ENCODE measurements around the gene TAC4.

TAC4 gene

GRCh38 chr17:49815761-49816281 lies 32.0 kb downstream of the TAC4 start:
- DNase-seq (ENCODE audit: low read depth in 1 of 2, low spot score in 1 of 2): no peak

DNA sequence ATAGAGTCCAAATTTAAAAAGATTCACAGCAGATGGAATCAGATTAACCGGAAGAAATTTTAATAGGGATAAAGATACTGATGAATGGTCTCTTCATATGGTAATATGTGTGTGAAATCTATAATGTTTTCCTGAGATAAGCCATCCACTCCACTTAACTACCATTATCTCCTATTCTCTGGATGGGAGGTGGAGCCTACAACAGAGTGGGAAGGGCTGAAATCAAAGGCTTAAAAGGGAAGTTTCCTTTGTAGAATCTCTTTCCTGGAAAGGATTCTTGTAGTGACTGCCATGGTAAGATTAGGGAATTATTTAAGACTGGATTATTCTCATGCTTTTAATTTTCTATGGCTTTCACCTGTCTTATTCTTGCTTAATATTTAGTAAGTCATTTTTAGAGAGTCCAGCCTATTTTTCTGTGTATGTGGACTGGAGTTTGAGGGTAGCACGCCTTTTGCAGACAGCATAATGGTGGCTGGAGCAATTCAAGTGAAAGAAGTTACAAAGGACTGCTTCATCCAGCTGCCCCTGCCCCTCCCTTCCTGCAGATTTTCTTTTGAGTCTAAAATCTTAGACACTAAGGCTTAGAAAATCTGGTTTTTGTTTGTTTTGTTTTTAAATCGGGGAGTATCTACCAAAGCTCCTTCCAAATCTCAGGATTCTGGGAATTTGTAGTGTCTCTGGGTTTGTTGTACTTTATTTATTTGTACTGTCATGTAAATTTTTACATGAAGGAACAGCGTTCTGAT lies 32.9 kb downstream of the TAC4 start:
- no peak for DNase-seq (ENCODE audit: low read depth in 1 of 2, low spot score in 1 of 2)

DNA sequence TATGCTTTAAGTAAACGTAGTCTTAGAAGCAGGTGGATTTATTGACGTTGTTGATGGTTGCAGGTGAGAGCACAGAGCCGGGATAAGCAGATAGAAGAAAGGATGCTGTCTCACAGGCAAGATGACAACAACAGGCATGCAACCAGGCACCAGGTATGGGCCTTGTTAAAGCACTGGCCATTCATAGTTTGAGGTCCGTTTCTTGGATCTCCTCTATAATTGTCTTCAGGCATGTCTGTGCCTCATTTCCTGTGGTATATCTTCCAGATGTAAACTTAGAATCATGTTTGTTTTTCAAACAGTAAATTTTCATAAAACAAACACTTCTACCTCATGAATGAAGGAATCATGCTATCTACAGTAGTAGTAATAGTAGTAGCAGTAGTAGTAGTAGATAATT lies 38.8 kb downstream of the TAC4 start:
- no peak for DNase-seq (ENCODE audit: low read depth in 1 of 2, low spot score in 1 of 2)

DNA sequence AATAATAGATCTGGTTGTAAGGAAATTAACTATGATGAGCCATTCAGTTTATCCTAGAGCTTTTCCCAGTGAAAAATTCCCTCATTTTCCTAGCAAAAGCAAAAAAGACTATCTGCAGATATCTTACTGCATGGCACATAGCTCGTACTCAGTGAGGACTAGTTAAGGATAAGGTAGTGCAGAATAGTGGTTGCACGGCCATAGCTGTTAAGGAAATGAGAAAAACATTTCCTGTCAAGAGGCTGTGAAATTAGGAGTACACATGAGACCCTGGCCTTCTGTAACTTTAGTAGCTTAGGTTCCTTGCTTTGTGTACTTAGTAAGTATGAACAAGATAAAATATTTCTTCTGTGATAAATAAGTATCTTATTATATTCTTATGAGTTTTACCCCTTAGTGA lies 49.1 kb downstream of the TAC4 start:
- no peak for DNase-seq (ENCODE audit: low read depth in 1 of 2, low spot score in 1 of 2)

DNA sequence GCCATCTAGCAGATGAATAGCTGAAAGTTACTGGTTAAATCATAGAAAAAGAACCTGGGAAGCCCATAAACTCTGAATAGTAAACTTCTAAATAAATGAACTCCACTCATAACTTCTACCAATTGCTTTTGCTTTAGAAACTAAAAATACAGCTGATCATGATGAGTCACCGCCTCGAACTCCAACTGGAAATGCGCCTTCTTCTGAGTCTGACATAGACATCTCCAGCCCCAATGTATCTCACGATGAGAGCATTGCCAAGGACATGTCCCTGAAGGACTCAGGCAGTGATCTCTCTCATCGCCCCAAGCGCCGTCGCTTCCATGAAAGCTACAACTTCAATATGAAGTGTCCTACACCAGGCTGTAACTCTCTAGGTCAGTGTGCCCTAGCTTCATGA lies 49.7 kb downstream of the TAC4 start:
- no peak for DNase-seq (ENCODE audit: low read depth in 1 of 2, low spot score in 1 of 2)

GRCh38 chr17:49795372-49795771 lies 52.5 kb downstream of the TAC4 start:
- DNase-seq (ENCODE audit: low read depth in 1 of 2, low spot score in 1 of 2): no peak

DNA sequence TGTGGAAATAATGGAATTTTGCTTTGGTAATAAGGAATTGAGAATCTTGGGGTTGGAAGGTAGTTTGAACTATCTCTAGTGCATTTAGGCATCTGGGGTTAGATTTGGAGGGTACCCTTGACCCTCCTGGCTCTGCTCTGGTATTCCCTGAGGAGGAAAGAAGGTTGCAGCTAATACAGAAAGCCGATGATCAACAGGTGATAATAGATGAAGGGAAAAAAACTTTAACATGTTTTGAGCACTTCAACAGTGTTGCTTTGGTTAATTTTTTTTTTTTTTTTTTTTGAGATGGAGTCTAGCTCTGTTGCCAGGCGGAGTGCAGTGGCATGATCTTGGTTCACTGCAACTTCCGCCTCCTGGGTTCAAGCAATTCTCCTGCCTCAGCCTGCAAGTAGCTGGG lies 54.6 kb downstream of the TAC4 start:
- DNase-seq (ENCODE audit: low read depth in 1 of 2, low spot score in 1 of 2): no peak

DNA sequence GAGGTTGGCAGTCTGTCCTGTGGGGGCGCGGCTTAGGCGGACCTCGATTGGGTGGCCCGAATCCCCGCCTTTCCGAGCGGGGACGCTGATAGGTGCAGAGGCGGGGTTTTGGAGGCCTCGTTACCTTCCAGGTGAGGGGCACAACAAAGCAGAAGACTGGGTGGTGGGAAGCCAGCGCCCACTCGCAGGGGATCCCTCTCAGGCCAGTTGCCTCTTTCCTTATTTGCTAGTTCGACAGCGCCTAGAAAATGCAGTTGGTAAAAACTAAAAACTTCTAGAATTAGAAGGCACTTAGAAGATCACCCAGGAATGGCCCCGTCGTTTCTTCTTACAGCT lies 58.7 kb downstream of the TAC4 start:
- DNase-seq (ENCODE audit: low read depth in 1 of 2, low spot score in 1 of 2): no peak

GRCh38 chr17:49788478-49789242 lies 59.2 kb downstream of the TAC4 start, which contains the start of gene KAT7:
Gene KAT7, plus strand, starts transcription at chr17:49788681. Its CDS starts 154 bp downstream, at chr17:49788835.
- DNase-seq (ENCODE audit: low read depth in 1 of 2, low spot score in 1 of 2): peak; percentile 94 to 98

Data from activated CD4-positive, alpha-beta T cell treated with anti-CD3 and anti-CD28 coated beads, Interleukin-2, amount 50 U/mL, for 24 hours (primary cell).